ENCODE results near the gene CCDC57.
"Not testable (repeated sequence)": the region's sequence is repeated elsewhere in the genome, so short reads cannot be mapped to it uniquely, and the experiment has no call there.

DNA sequence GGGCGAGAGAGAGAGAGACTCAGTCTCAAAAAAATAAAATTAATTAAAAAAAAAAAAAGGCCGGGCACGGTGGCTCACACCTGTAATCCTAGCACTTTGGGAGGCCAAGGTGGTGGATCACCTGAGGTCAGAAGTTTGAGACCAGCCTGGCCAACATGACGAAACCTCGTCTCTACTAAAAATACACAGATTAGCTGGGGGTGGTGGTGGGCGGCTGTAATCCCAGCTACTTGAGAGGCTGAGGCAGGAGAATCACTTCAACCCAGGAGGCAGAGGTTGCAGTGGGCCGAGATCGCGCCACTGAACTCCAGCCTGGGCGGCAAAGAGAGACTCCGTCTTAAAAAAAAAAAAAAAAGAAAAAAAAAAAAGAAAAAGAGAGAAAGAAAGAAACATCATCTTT is 2.0 kb downstream of the CCDC57 start:
- TF ChIP-seq, protein P1, sequence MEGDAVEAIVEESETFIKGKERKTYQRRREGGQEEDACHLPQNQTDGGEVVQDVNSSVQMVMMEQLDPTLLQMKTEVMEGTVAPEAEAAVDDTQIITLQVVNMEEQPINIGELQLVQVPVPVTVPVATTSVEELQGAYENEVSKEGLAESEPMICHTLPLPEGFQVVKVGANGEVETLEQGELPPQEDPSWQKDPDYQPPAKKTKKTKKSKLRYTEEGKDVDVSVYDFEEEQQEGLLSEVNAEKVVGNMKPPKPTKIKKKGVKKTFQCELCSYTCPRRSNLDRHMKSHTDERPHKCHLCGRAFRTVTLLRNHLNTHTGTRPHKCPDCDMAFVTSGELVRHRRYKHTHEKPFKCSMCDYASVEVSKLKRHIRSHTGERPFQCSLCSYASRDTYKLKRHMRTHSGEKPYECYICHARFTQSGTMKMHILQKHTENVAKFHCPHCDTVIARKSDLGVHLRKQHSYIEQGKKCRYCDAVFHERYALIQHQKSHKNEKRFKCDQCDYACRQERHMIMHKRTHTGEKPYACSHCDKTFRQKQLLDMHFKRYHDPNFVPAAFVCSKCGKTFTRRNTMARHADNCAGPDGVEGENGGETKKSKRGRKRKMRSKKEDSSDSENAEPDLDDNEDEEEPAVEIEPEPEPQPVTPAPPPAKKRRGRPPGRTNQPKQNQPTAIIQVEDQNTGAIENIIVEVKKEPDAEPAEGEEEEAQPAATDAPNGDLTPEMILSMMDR (IDR thresholded peaks at IDR 0.05) = not testable (repeated sequence)
- not testable (repeated sequence) for TF ChIP-seq POLR2A (IDR thresholded peaks at IDR 0.05)

Measured in thyroid gland (tissue), 4 donors.